HG03439 (cell line): ENCODE data around the gene MAGI2.

Source experiments
- ATAC-seq: cut with Tn5 transposase; IDR thresholded peaks from one replicate; pipeline ENCODE4 v1.9.1; 2021; ENCODE audit warnings: mild to moderate bottlenecking, moderate library complexity; ENCODE audit not compliant: unreplicated experiment

MAGI2 gene

DNA sequence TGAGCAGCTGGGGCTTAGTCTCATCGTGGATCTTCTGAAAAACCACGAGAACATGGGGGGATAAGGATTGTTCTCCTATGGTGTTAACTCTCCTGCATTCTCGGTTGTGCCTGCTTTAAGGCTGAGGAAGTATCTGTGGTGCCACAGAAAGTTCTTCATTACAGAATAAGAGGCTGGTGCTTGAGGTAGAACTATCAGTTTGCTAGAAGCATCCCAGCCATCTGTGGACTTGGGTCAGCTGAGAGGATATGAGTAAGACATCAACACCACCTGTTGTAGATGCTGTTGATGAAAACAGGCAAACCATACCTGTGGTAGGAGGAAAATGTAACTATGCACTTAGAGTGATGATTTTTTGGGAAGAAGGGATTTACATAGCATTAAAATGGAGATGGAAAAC is 1238.3 kb downstream of the MAGI2 start:
- ATAC-seq, result no peak

GRCh38 chr7:78213402-78213801 is 1240.1 kb downstream of the MAGI2 start:
- ATAC-seq, result no peak

- no peak for ATAC-seq
Measured at GRCh38 chr7:78212476-78213060, 1240.9 kb downstream of the MAGI2 start.

DNA sequence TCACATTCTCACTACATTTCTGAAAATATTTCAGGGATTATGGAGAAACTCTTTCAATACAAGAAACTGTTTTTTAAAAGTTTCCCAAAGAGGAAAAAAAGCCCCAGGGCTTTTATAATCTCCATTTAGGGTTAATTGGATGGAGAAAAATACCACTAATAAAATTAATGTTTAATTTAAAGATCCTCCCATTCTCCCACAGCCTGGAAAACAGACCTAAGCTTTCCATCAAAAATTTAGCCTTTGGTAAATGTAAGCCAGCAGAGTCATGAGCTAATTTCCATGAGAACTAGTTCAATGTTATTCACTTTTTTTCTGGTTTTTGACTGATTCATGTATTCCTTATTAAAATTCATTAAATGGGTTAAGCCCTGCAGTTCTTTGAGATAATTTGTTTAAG is 1246.2 kb downstream of the MAGI2 start:
- ATAC-seq, result no peak

GRCh38 chr7:78206769-78207168 is 1246.7 kb downstream of the MAGI2 start:
- ATAC-seq, result no peak

DNA sequence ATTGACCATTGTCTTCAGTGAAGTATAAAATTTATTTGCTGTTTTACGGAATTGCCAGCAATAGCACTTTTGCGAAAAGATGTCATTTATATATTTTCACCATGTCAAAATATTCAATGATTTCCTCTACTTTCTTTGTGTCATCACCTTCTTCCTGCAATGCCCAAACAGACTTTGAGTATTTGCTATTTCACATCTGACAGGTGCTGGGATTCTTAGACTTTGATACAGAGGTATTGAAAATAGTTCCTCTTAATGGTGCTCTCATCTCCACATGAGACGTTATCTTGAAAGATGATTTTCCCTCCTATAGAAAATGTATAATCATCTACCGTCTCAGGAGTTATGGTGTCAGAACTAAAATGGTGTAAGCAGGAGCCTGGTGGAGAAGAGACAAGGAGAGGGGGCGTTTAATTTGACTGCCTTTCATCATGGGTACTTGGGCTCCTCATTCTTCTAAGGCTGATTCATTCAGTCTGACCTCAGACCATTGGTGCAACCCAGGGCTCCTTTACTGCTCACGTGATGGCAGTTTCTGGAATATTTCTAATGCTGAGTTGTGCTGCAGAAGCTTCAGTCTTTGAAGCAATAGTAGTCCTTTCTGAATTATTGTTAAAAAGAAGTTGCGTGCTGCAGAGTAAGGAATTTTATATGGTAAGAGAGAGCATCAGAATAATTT is 1250.3 kb downstream of the MAGI2 start:
- ATAC-seq, result no peak

DNA sequence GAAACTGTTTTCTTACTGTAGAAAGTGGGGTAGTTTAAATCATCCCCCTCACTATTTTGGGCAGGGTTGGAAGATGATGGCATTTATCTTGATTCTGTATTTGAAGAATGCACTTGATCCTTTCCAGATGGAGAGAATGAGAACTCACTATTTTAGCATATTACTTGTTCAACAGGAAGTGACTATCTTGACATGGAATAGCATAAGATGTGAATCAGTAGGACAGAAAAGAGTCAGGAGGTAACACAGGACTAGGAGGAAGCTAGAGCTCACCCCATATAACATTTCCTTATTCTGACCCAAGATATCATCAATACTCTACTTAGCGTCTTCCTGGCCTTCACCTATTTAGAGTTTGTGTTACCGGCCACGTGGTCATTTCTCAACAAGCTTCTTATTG is 1254.7 kb downstream of the MAGI2 start:
- no peak for ATAC-seq

- no peak for ATAC-seq
Measured at GRCh38 chr7:78197447-78197846, 1256.0 kb downstream of the MAGI2 start.

DNA sequence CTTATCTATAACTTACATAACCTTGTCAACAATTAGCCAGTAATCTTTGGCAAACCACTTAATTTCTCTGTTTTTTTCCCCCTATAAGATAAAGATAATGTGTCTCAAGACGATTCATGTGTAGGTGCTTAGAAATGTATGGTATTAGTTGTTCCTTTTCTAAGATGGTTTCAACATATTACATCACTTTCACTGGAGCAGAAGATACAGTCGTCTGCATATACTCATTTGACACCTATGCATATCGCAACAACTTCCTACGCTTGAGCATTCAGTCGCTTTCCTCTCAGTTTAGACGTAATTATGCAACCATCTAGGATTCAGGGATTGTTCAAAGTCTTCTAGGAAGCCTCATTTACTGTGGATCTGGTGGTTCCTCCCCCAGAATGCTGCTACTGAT is 1258.2 kb downstream of the MAGI2 start:
- ATAC-seq, result no peak

DNA sequence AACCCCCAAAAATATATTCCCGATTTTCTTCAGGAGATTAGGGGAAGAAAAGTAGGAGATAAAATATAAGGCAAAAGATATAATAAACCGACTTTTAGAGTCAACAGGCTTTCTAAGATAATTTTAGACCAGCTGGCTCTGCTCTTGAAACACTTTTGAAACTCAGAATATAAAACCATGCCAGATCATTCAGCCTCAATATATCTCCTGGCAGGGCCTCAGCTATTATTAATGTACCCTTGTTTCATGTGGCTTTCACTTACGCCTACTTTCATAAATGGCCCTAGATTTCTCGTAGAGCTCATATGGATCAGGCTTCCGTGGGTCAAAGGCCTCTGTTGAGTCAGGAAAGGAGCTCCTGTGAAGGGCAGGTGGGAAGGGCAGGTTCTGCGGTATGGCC is 1258.9 kb downstream of the MAGI2 start:
- ATAC-seq, result no peak

GRCh38 chr7:78191475-78192079 is 1261.9 kb downstream of the MAGI2 start:
- no peak for ATAC-seq

DNA sequence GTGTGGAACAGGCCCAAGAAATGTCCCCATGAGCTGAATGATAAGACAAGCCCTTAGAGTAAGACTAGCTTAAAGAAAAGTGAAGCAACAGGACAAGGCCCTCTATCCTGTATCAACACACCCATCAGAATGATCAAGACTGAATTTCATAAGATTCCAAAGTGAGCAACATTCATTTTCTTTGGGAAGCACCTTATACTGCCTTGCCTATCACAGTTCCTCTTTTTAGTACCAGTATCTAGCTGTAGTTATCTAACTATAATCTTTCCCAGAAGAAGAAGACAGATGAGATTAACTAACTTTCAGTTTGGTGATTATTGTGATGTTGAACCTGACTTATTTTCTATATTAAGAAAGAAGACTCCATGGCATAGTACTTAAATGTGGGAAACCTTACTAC is 1263.7 kb downstream of the MAGI2 start:
- ATAC-seq, result no peak

- no peak for ATAC-seq
Measured at GRCh38 chr7:78185149-78185745, 1268.2 kb downstream of the MAGI2 start.

DNA sequence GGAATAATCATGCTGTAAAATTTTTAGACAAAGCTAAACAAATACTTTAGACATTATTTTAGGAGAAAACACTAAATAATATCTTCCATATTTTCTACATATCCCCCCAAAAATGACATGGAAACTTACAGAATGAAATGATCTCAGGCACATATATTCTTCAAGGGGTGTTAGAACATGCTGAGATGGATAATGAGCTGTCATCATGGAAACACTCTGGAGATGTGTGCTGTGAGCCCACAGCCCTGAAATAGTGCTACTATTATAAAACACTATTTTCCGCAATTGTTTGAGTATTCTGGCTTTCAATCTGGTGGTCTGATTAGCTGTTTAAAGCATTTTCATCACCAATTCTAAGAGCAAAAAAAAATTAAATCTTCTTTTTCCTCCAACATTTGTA is 1269.2 kb downstream of the MAGI2 start:
- ATAC-seq, result no peak

- ATAC-seq, result no peak
Measured at GRCh38 chr7:78179827-78180477, 1273.5 kb downstream of the MAGI2 start.

DNA sequence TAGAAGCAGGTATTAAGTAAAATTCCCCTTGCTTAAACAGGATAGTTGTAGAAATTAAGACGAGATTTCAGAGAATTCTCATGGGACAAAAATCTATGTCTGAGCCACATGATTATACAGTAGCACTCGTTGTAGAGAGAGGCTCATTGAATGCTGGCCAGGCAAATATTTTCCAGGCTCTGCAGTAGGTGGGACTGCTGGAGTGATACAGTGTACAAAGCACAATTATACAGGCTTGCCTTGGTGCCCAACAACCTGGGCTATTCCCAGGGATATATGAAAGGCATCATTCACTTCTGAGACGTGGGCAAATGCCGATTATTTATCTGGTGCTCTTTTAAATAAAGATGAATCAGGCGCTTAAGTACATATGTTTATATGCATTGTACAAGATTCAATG is 1274.3 kb downstream of the MAGI2 start:
- ATAC-seq, result no peak

GRCh38 chr7:78178319-78178718 is 1275.1 kb downstream of the MAGI2 start:
- ATAC-seq, result no peak

- ATAC-seq, result no peak
Measured at GRCh38 chr7:78176171-78176570, 1277.3 kb downstream of the MAGI2 start.

GRCh38 chr7:78175330-78176100 is 1278.0 kb downstream of the MAGI2 start:
- no peak for ATAC-seq

GRCh38 chr7:78173666-78174065 is 1279.8 kb downstream of the MAGI2 start:
- no peak for ATAC-seq
